ENCODE data around the gene RPP30.
"Not testable (repeated sequence)": the region's sequence is repeated elsewhere in the genome, so short reads cannot be mapped to it uniquely, and the experiment has no call there.

Gene RPP30

DNA sequence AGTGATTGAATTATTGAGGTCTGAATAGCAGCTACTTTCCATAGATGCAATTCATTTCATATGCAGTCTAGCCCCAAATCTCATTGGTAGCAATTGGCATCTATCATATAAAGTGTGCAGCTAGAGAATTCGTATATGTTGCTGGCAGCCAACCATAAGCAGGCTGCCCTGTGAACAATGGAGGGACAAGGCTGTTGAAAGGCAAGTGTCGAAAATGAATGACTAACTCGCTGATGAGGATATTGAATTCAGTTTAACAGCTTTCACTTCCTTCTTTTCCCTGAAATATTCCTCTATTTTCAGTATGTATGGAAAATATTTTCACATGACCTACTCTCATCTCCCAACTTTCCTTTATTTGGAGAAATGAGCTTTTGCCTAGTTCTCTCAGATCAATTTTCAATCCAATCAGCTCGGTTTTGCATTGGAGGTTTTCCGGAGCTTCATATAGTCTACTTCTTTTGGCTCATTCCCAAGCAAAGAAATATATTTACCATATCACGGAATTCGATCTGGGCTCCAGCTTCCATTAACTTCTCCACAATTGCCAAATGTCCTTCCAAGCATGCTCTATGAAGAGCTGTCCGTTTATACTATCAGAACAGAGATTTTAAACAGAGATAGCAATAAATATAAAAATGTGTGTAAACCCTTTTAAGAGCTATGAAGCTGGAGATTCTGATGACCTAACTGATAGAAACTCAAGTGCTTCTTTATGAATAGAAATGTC lies 45.6 kb downstream of the RPP30 start:
- no peak for DNase-seq (ENCODE audit: low read depth)

GRCh38 chr10:90917968-90918318 lies 46.2 kb downstream of the RPP30 start:
- DNase-seq (ENCODE audit: low read depth) = no peak

DNA sequence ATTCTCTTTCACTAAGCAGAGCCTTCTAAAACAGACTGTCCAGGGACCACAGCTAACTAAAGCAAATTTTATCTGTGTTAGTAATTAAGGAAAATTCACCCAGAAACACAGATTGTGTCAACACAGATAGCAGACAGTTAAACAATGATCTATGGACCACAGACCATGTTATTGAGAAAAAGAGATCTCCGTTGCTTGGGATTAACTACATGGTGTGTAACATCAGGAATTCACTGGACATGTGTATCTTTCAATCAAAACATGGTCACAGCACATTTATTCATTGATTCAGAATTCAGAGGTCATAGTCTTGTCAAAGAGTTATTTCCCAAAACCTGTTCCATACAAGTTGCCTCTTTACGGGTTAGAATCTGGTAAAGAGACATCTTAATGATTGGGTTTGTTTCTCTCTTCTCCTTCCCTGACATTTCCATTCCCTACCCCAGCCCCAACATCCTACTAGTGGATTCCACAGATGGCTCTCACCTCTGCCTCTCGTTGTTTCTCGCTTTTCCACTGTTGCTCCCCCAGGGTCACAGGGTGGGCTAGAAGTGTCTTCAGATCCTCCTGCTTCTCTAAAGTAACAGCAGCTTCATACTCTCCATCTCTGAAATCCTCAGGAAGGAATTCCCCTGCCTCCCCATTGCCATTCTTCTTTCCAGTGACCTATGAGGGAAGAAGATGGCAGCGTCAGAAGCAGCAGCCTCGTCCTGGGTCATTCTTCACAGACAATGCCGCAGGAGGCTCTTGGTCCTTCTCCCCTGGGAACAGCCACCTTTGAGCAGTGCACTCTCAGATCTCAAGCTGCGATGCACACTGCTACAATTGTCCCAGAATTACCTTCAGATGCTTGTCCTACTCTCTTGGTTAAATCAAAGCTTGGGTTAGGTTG lies 48.2 kb downstream of the RPP30 start:
- DNase-seq (ENCODE audit: low read depth) = no peak

DNA sequence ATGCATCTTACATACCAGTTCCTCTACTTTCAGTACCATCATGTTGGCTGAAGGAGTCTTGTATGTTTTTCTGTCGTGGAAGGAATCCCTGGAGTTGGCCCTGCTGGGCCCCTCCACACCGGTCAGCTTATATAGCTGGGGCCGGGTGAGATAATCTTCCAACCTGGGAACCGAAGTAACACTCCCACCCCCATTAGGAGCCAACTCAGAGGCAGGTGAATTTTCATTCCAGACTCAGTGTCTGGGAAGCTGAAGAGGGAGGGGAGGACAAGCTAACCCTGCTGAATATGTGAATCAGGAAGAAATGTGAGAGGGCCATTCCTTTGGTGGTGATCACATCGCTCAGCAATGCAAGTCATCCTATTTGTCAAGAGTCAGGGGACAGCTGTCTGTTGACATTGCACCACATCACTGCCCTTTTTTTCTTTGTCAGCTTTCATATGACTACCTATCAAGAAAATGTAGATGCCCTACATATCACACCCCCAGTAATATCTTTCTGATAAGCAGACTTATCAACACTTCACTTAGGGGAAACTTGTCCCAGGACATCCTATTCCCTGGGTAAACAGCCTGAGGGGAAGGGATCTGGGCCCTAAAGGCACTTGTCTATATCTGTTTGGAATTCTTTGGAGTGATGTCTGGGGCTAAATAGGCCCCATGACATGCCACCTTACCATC lies 49.4 kb downstream of the RPP30 start, which contains the start of gene ANKRD1:
Gene ANKRD1, minus strand, starts transcription at position 102 of the 681 bp plus-strand sequence. Its CDS starts 60 bp downstream, at position 42.
- DNase-seq (ENCODE audit: low read depth) = peak; percentile 50

DNA sequence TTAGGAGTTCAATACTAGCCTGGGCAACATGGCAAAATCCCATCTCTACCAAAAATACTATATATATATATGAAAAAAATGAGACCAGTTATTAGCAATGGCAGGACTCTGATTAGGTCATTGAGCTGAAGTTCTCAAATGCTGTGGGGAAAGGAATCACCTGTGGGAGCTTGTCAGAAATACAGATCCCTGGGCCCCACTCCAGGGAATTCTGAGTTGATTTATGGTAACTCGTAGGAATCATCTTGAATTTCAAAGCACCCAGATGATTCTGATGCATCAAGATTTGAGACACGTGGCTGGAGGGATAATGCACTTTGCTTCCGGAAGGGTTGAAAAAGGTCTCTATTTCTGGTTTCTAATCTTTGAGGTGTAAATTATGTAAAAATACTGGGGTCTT lies 50.1 kb downstream of the RPP30 start:
- no peak for DNase-seq (ENCODE audit: low read depth)

- DNase-seq (ENCODE audit: low read depth) = no peak
These were observed 51.4 kb downstream of the RPP30 start for GRCh38 chr10:90923111-90923731.

- no peak for DNase-seq (ENCODE audit: low read depth)
These were observed 52.8 kb downstream of the RPP30 start for GRCh38 chr10:90924552-90924951.

GRCh38 chr10:90925079-90926029 lies 53.6 kb downstream of the RPP30 start:
- no peak for DNase-seq (ENCODE audit: low read depth)

- DNase-seq (ENCODE audit: low read depth) = no peak
These were observed 55.5 kb downstream of the RPP30 start for GRCh38 chr10:90927293-90927692.

DNA sequence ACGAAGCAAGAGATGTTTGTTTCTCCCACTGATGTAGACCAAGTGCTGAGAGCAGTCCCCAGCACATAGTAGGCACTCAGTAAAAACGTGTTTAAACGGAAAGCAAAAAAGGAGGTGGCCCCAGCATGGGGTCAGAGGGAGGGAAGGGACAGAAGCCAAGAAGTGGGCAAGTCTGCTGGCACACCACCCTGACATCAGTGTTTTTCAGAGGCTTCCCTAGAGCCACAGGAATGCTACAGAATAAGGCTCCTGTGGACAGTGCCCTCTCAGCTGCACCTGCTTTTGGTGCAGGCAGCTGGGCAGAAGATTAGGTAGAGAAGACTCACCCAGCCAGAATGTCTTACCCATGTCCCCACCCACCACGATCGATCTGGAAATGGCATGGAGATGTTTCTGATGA lies 57.4 kb downstream of the RPP30 start:
- DNase-seq (ENCODE audit: low read depth) = no peak

GRCh38 chr10:90930070-90930837 lies 58.5 kb downstream of the RPP30 start:
- peak; percentile 91 for DNase-seq (ENCODE audit: low read depth)

- peak; percentile 97 for DNase-seq (ENCODE audit: low read depth)
These were observed 59.4 kb downstream of the RPP30 start for GRCh38 chr10:90930971-90931871.

DNA sequence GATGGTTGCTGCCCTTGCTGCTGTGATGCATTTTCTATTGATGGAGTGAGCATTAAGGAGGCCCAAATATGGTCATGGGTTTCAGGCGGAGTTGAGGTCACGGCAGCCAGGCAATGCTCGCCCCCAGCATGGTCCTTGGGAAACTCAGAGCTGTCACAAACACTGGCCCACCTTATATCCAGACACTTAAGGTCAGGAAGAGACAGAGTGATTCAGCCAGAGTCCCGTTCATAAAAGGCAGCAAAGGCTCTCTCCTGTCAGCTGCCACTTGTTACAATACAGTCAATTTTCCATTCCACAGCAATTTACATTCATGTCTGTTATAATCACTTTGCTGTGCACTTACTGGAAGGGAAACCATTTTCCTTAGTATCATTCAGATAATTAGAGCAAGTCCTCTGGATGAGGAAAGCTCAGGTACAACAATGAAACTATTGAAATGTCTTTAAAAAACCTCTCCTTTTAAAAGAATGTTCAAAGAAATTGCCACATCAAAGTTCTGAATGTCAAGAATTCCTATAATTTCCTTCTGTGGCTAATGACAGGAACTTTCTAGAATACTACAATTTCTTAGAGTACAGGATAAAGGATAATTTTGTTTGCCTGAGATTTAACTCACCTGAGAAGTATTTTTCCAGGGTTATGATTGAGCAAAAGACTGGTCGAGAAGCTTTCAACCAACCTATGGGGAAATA lies 64.0 kb downstream of the RPP30 start:
- DNase-seq (ENCODE audit: low read depth) = no peak

- DNase-seq (ENCODE audit: low read depth) = no peak
These were observed 64.5 kb downstream of the RPP30 start for GRCh38 chr10:90936276-90936659.

DNA sequence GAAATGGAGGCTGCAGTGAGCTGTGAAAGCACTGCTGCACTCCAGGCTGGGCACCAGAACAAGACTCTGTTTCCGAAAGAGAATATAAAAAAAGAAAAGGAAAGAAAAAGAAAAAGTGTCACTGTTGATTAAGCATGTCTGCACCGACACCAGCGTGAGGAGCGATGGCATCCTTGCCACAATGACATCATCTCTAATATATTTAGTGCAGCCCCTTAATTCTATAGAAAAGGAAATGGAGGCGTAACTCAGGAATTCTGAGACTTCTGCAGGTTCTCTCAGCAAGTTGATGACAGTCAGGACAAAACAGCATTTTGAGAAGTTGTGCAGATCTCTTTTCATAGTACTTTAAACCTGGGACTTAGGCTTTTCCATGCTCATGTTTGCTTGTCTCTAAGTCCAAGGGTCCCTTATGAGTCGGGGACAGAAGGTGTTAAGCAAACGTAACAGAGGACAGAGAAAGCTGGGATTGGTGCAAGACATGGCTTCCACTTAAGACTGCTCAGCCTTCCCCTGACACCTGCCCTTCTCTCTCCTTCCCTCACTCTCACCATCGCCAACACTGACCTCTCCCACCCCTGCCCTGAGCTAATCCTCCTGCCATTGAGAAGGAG lies 66.0 kb downstream of the RPP30 start:
- DNase-seq (ENCODE audit: low read depth) = no peak

DNA sequence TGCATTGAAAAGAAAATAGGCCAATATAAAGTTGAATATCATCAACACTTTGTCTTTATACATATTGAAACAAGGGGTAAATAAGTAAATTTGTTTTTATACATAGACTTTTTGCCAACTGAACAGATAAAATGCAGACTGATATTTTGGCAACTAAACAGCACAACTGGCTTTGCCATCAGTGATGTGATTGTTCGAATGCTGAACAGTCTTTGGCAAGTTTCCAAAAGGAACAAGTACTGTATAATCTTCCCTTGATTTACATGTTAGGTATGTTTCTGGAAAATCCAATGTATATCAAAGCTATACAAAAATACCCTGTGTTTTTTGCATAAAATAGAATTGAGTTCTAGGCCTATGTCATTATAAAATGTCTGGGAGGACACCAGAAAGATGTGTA lies 67.3 kb downstream of the RPP30 start:
- DNase-seq (ENCODE audit: low read depth) = no peak

GRCh38 chr10:90939648-90940047 lies 67.9 kb downstream of the RPP30 start:
- no peak for DNase-seq (ENCODE audit: low read depth)

DNA sequence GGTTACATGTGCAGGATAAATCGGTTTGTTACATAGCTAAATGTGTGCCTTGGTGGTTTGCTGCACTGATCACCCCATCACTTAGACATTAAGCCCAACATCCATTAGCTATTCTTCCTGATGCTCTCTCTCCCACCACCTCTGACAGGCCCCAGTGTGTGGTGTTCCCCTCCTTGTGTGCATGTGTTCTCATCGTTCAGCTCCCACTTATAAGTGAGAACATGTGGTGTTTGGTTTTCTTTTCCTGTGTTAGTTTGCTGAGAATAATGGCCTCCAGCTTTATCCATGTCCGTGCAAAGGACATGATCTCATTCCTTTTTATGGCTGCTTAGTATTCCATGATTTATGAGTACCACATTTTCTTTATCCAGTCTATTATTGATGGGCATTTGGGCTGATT lies 71.2 kb downstream of the RPP30 start:
- DNase-seq (ENCODE audit: low read depth) = not testable (repeated sequence)
